ENCODE measurements around the gene CPEB3.

The CPEB3 gene

GRCh38 chr10:92208736-92209135, 82.1 kb downstream of the CPEB3 start:
- no peak for DNase-seq

- no peak for DNase-seq
Measured at GRCh38 chr10:92208157-92208720, 82.6 kb downstream of the CPEB3 start.

GRCh38 chr10:92207061-92207460, 83.8 kb downstream of the CPEB3 start:
- no peak for DNase-seq

DNA sequence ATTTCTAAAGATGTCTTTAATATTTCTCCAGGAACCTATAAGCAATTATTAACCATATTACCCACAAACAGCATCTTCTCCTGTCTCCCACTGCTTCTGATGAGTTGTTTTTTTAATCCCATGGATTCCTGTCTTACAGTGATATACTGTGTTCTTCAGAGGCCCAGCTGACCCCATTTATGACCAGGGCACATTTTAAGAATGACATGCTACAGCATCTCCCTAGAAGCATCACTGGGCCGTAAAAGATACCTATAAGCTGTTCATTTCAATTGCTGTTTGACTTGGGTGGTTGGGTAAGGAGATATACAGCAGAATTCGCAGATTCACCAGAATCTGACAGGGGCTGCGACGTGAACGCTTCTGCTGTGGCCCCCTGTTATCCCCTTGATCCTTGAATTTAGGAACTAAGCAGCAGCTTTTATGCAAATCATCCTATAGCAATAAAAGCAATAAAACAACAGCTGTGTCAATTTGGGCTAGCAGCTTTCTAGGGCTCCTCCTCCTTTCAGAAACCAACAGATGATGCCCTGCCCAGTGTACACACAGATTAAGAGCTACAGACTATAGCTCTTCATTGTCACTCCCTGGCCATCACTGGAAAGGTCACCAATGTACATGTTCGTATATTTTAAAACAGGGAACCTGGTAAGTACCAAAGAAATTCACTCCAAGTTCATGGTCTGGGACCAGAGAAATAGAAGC, 86.8 kb downstream of the CPEB3 start:
- no peak for DNase-seq

- no peak for DNase-seq
Measured at GRCh38 chr10:92202536-92202935, 88.3 kb downstream of the CPEB3 start.

- DNase-seq, result no peak
Measured at GRCh38 chr10:92200564-92200963, 90.3 kb downstream of the CPEB3 start.

GRCh38 chr10:92187101-92187500, 103.8 kb downstream of the CPEB3 start:
- no peak for DNase-seq

DNA sequence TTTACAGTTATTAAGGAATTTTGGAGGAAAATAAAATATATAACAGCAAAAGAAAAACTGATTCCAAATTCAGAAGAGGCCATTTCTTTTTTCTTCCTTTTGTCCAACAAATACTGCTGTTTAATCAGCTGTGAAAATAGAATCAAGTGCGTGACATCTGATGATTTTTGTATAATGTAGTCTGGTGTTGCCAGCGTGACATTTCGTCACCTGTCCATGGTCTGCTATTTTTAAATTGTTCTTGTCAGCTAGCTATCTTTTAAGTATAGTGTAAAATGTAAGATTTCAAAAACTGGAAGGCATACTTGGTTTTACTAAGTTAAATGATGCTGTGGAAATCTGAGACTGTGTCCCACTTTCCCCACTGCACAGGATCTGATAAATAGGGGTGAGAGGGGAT, 105.9 kb downstream of the CPEB3 start:
- DNase-seq, result no peak

- no peak for DNase-seq
Measured at GRCh38 chr10:92183199-92183598, 107.7 kb downstream of the CPEB3 start.

DNA sequence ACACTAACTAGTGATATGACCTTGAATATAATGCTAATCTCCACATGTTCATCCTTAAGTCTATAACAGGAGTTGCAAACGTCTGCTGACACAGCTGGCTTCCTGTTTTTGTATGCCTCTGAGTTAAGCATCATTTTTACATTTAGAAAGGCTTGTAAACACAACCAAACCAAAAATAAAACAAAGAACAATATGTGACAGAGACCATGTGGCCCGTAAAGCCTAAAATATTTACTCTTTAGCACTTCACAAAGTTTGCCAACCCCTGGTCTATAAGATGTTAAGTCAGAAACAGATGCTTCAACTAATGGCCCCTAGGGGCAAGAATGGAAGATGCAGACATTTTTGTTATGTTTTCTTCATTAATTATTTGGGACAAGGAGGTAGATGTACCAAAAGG, 109.3 kb downstream of the CPEB3 start:
- no peak for DNase-seq

GRCh38 chr10:92180399-92180798, 110.5 kb downstream of the CPEB3 start:
- DNase-seq, result no peak

GRCh38 chr10:92177546-92177945, 113.3 kb downstream of the CPEB3 start:
- no peak for DNase-seq

DNA sequence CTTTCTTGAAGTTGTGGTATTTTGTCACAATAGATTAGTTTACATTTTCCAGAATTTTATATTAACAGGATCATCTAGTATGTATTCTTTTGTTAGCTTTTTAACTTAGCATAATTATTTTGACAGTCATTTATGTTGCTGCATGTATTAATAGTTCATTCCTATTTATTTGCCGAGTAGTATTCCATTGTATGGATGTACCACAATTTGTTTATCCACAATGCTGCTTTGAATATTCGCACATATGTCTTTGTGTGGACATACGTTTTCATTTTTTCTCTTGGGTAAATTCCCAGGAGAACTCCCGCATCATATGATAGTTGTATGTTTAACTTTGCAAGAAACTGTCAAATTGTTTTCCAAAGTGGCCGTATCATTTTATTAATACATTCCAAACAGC, 115.7 kb downstream of the CPEB3 start:
- DNase-seq, result no peak

DNA sequence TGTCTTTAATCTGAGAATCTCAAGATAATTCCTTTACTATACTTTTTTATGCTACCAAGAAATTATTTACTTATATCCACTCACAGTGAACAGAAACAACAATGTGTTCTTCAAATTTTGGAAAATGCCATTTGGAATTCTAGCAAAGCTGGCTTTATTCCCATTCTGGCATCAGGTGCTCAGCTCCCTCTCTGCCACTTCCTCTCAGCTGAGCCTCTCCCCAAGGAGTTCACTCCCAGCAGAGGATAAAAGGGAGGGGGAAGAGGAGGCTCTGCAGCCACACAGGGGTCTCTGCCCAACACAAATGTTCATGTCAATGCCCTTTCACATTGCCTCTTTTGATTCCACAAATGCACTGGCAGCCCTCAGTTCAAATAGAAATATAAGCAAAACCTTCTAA, 116.9 kb downstream of the CPEB3 start:
- DNase-seq, result no peak

GRCh38 chr10:92164036-92164696, 126.7 kb downstream of the CPEB3 start:
- no peak for DNase-seq

DNA sequence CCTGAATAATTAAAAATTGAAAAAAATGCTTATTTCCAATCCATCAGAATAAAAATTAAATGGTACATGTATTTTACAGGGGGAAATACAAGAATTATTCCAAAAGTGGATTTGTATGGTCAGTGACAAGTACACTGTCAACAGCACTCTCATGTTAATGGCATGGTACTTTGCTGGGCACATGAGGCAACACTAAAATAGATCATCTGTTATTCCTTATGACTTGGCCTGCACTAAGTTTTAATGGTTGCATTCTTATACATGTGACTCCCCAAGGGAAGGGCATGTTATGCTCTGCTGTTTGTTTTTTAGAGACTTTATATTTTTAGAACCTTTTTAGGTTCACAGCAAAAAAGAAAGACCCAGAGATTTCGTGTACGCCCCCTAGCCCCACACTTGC, 128.3 kb downstream of the CPEB3 start:
- no peak for DNase-seq

- DNase-seq, result no peak
Measured at GRCh38 chr10:92156874-92157773, 133.8 kb downstream of the CPEB3 start.

GRCh38 chr10:92150823-92151222, 140.1 kb downstream of the CPEB3 start:
- DNase-seq, result no peak

GRCh38 chr10:92149261-92149660, 141.6 kb downstream of the CPEB3 start:
- DNase-seq, result no peak

DNA sequence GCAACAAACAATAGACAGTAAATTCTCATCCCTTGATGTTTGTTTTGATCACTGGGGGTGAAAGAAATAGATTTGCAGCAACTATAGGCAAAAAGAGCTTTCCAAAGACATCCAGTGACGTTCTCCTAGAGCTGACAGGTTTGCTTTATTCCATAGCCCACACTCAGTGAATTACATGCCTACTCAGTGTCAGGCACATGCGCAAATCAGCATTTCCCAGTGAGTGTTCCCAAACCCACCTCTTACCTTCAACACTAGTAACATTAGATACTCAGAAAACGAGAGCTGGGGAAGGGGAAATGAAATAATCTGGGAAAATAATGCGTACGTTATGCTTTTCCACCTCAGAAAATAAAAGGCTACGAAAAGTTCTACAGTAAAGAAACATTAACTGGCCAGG, 144.1 kb downstream of the CPEB3 start:
- no peak for DNase-seq

DNA sequence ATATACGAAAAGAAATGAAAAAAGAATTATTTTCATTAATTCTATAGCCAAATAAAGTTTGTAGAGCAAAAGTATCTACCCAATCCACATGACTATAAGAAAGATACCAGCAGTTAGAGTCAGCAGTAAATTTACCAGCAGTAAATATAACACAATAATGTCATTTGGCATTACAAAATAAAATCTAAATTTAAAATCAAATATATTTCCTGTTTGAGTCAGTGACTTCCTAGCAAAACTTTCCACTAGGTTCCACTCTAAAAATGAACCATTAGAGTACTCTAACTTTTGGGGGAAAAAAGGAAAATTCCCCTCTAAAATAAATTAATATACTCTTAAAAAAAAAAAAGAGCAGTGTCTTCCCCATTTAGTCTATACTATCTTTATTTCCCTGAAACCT, 144.8 kb downstream of the CPEB3 start:
- DNase-seq, result no peak

DNA sequence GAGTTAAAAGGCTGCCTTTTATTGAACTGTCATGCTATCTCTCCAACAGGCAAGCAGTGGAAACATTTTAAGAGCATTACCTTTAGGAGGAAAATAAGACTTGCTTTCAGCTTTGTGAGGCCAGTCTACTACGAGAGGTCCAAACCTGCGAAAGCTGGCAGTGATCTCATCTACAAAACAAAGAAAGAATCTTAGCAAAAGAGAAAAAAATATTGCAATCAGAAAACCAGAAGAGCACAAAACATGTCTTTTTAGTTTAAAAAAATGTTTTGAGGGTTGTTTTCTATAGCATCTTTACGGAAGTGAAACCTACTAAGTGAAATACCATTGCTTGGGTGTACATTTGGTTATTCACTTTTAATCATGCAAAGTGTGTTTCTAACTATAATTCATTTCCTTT, 147.9 kb downstream of the CPEB3 start:
- DNase-seq, result no peak

DNA sequence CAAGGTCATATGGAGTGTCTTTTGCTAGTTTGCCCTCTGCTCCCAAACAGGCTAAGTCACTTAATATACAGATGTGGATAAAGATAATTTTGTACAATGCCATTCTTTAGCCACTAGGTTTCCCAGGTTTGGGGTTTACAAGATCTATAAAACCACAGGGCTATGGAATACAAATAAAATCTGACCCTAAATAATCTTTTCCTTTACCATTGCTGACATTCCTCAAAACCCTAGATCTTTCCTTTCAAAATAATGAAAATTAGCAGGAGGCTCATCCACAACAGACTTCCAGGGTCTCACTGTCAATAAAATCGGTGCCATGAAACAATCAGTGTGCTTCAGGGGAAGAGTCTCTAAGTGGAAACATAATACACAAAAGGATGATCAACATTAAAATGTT, 148.4 kb downstream of the CPEB3 start:
- no peak for DNase-seq
